Osteoblast (primary cell): ENCODE data around the gene PNPLA6. TPM values are rescaled to one million over a fixed set of nuclear protein-coding genes. Genes with fewer than 3 reads are reported as not detected.

Experiments
- DNase-seq: peaks from one replicate; pipeline ENCODE4 v3.0.0; 2011; ENCODE audit warnings: low spot score, mixed read lengths; ENCODE audit not compliant: insufficient read length; ENCODE audit errors: missing footprints
- H2AFZ ChIP-seq: 2 replicates; pipeline ENCODE4 v1.6.0; 2011; ENCODE audit warnings: mild to moderate bottlenecking, low read length
- H3K27ac ChIP-seq: 2 replicates; pipeline ENCODE4 v1.5.1; 2011; ENCODE audit warnings: mild to moderate bottlenecking, low read depth, low read length, moderate library complexity
- H3K27me3 ChIP-seq: 2 replicates; pipeline ENCODE4 v1.6.0; 2012; ENCODE audit warnings: mild to moderate bottlenecking, control low read depth, inconsistent platforms, low read length, moderate library complexity; ENCODE audit not compliant: insufficient read depth
- H3K36me3 ChIP-seq: 2 replicates; pipeline ENCODE4 v1.5.1; 2011; ENCODE audit warnings: mild to moderate bottlenecking, low read length, control low read depth, moderate library complexity; ENCODE audit not compliant: insufficient read depth
- H3K4me1 ChIP-seq: 2 replicates; pipeline ENCODE4 v1.5.1; 2011; ENCODE audit warnings: mild to moderate bottlenecking, low read length, control low read depth, moderate library complexity; ENCODE audit not compliant: insufficient read depth
- H3K4me2 ChIP-seq: 2 replicates; pipeline ENCODE4 v1.6.0; 2011; ENCODE audit warnings: mild to moderate bottlenecking, low read length; ENCODE audit not compliant: insufficient read depth
- H3K4me3 ChIP-seq: fragments of 200-600 bp; sonication (generic); 3 replicates; pipeline ENCODE4 v1.5.1; 2012; ENCODE audit warnings: mild to moderate bottlenecking, low read length, inconsistent platforms; ENCODE audit not compliant: insufficient read depth
- H3K79me2 ChIP-seq: 2 replicates; pipeline ENCODE4 v1.6.0; 2012; ENCODE audit warnings: mild to moderate bottlenecking, low read length, control low read depth, inconsistent platforms; ENCODE audit not compliant: insufficient read depth
- H3K9me3 ChIP-seq: 2 replicates; pipeline ENCODE4 v1.5.1; 2011; ENCODE audit warnings: low read depth, low read length, control low read depth
- H4K20me1 ChIP-seq: 2 replicates; pipeline ENCODE4 v1.6.0; 2012; ENCODE audit warnings: mild to moderate bottlenecking, low read length, control low read depth; ENCODE audit not compliant: insufficient read depth
- total RNA-seq: library from RNA; depleted of rRNA; stranded (reverse); fragments of >200 nt; gene quantifications from 2 replicates; pipeline ENCODE4 v1.2.3, GENCODE V29; 2012
- TF ChIP-seq, protein P1 (sequence below): IDR thresholded peaks from 2 replicates; pipeline ENCODE4 v1.5.1; 2011; ENCODE audit warnings: mild to moderate bottlenecking, low read depth, low read length, moderate library complexity; ENCODE audit errors: extremely low read depth

The PNPLA6 gene
- total RNA-seq, 1 donor, result 83.6 TPM

DNA sequence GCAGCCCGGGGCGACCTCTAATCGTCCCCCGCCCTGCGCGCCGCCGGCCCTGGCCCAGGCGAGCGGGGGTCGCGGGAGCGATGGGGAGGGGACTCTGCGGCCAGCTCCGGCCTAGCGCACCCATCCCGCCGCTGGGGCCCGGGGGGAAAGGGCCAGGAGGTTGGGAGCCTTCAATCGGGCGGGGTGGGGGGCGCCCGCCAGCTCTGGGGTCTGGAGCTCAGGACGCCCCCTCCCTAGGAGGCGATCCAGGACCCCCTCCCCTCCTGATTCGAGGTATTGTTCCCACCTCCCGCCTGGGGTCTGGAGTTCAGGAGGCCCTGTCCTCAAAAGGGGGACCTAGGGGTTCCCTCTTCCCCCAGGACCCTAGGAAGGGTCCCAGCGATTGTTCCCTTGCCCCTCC lies 19.2 kb upstream of the PNPLA6 start:
- Histone ChIP-seq H3K79me2 (peaks cover 7% of the 10 kb centered on the region), H3K27ac (peak overlapping the region; percentile 28), H3K4me3 (peak overlapping the region; percentile 75), H2AFZ (peak overlapping the region; percentile 31), H3K9me3 (no peaks in the 10 kb centered on the region), H4K20me1 (no peaks in the 10 kb centered on the region), H3K4me2 (peak overlapping the region; percentile 97), H3K36me3 (peaks cover 4% of the 10 kb centered on the region), H3K4me1 (peaks cover 15% of the 10 kb centered on the region), H3K27me3 (peaks cover 3% of the 10 kb centered on the region)
- DNase-seq, result peak; percentile 93
- TF ChIP-seq, protein P1, sequence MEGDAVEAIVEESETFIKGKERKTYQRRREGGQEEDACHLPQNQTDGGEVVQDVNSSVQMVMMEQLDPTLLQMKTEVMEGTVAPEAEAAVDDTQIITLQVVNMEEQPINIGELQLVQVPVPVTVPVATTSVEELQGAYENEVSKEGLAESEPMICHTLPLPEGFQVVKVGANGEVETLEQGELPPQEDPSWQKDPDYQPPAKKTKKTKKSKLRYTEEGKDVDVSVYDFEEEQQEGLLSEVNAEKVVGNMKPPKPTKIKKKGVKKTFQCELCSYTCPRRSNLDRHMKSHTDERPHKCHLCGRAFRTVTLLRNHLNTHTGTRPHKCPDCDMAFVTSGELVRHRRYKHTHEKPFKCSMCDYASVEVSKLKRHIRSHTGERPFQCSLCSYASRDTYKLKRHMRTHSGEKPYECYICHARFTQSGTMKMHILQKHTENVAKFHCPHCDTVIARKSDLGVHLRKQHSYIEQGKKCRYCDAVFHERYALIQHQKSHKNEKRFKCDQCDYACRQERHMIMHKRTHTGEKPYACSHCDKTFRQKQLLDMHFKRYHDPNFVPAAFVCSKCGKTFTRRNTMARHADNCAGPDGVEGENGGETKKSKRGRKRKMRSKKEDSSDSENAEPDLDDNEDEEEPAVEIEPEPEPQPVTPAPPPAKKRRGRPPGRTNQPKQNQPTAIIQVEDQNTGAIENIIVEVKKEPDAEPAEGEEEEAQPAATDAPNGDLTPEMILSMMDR, result no peak

DNA sequence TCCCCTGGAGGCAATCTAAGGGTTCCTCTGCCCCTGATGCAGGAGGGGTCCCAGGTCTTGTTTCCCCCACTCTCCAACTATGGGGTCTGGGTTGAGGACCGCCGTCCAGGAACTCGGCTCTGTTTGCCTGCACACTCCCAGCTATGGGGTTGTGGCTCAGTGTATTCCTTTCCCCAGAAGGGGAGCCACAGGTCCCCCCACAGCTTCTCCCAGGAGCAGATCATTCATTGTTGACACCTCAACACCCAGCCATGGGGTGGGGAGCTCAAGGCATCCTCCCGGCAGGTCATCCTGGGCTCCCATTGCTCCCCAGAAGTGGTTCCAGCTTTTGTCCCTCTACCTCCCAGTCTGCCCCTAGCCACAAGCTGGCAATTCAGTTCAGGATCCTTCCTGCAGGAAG lies 18.6 kb upstream of the PNPLA6 start:
- Histone ChIP-seq H3K27ac (peak overlapping the region; percentile 28), H3K4me1 (peaks cover 18% of the 10 kb centered on the region), H3K4me2 (peak overlapping the region; percentile 97), H4K20me1 (no peaks in the 10 kb centered on the region), H3K79me2 (peaks cover 7% of the 10 kb centered on the region), H3K27me3 (peaks cover 3% of the 10 kb centered on the region), H3K9me3 (no peaks in the 10 kb centered on the region), H3K36me3 (peaks cover 4% of the 10 kb centered on the region), H3K4me3 (peak overlapping the region; percentile 75), H2AFZ (peak overlapping the region; percentile 31)
- DNase-seq, result peak; percentile 94
- TF ChIP-seq, protein P1, result no peak

DNA sequence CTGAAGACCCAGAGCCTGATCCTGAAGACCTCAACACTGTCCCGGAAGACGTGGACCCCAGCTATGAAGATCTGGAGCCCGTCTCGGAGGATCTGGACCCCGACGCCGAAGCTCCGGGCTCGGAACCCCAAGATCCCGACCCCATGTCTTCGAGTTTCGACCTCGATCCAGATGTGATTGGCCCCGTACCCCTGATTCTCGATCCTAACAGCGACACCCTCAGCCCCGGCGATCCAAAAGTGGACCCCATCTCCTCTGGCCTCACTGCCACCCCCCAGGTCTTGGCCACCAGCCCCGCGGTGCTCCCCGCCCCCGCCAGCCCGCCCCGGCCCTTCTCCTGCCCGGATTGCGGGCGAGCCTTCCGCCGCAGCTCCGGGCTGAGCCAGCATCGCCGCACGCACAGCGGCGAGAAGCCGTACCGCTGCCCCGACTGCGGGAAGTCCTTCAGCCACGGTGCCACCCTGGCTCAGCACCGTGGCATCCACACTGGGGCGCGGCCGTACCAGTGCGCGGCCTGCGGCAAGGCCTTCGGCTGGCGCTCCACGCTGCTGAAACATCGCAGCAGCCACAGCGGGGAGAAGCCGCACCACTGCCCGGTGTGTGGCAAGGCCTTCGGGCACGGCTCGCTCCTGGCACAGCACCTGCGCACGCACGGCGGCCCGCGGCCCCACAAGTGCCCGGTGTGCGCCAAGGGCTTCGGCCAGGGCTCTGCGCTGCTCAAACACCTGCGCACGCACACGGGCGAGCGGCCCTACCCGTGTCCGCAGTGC lies 16.0 kb upstream of the PNPLA6 start:
- TF ChIP-seq, protein P1, result no peak
- Histone ChIP-seq H4K20me1 (no peaks in the 10 kb centered on the region), H3K36me3 (peaks cover 4% of the 10 kb centered on the region), H3K27me3 (no peaks in the 10 kb centered on the region), H3K4me2 (no peak overlapping the region), H3K4me1 (peaks cover 27% of the 10 kb centered on the region), H3K4me3 (no peak overlapping the region), H3K27ac (no peak overlapping the region), H3K9me3 (no peaks in the 10 kb centered on the region), H3K79me2 (peaks cover 15% of the 10 kb centered on the region), H2AFZ (no peak overlapping the region)
- DNase-seq, result no peak

DNA sequence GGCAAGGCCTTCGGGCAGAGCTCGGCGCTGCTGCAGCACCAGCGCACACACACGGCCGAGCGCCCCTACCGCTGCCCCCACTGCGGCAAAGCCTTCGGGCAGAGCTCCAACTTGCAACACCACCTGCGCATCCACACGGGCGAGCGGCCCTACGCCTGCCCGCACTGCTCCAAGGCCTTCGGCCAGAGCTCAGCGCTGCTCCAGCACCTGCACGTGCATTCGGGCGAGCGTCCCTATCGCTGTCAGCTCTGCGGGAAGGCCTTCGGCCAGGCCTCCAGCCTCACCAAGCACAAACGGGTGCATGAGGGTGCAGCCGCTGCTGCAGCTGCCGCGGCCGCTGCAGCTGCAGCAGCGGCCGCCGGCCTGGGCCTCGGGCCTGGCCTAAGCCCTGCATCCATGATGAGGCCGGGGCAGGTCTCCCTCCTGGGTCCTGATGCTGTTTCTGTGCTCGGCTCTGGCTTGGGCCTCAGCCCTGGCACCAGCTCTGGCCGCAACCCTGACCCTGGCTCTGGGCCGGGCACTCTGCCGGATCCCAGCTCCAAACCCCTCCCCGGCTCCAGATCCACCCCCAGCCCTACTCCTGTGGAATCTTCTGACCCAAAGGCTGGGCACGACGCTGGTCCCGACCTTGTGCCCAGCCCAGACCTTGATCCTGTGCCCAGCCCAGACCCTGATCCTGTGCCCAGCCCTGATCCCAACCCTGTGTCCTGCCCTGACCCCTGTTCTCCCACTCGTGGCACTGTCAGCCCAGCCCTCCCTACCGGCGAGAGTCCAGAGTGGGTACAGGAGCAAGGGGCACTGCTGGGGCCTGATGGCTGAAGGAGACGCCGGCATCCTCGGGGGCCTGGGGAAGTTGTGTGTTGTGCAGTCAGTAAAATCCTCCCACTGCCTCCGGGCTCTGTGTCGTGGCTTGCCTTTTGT lies 15.1 kb upstream of the PNPLA6 start:
- Histone ChIP-seq H3K27ac (no peak overlapping the region), H3K27me3 (no peaks in the 10 kb centered on the region), H3K9me3 (no peaks in the 10 kb centered on the region), H3K36me3 (peaks cover 4% of the 10 kb centered on the region), H3K4me3 (no peak overlapping the region), H3K4me1 (peaks cover 22% of the 10 kb centered on the region), H3K4me2 (no peak overlapping the region), H3K79me2 (peaks cover 15% of the 10 kb centered on the region), H2AFZ (no peak overlapping the region), H4K20me1 (no peaks in the 10 kb centered on the region)
- DNase-seq, result no peak
- TF ChIP-seq, protein P1, result no peak
